ENCODE data around the gene SEC14L5. TPM values are rescaled to one million over a fixed set of nuclear protein-coding genes. Genes with fewer than 3 reads are reported as not detected.

SEC14L5 gene
- total and polyA plus RNA-seq, 10 donors, result 0.06 to 0.94 (median 0.26) TPM; not detected in 1

DNA sequence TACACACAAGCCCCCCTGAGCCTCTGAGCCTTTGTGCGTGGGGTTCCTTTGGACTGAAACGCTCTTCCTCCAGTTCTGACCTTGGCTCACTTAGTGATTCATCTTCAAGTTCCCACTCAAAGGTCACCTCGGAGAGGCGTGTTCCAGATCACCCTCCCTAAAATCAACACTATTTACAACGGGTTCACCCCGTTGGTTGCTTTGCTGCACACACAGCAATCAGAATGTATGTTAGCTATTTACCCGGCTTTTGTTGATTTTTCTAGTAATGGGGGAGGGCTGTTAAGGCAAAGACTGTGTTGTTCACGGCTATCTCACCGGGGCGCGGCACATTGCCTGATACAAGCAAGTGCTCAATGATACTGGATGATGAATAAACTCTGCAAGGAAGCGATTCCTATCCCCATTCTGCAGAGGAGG lies 74.6 kb downstream of the SEC14L5 start:
- WGBS, 5 donors, result 41 to 68% (median 51%) methylated on average over 12 of the region's 12 CpGs
- DNase-seq, result no peak
- no peak for TF ChIP-seq POLR2A (IDR thresholded peaks at IDR 0.05)
- TF ChIP-seq, protein P1, sequence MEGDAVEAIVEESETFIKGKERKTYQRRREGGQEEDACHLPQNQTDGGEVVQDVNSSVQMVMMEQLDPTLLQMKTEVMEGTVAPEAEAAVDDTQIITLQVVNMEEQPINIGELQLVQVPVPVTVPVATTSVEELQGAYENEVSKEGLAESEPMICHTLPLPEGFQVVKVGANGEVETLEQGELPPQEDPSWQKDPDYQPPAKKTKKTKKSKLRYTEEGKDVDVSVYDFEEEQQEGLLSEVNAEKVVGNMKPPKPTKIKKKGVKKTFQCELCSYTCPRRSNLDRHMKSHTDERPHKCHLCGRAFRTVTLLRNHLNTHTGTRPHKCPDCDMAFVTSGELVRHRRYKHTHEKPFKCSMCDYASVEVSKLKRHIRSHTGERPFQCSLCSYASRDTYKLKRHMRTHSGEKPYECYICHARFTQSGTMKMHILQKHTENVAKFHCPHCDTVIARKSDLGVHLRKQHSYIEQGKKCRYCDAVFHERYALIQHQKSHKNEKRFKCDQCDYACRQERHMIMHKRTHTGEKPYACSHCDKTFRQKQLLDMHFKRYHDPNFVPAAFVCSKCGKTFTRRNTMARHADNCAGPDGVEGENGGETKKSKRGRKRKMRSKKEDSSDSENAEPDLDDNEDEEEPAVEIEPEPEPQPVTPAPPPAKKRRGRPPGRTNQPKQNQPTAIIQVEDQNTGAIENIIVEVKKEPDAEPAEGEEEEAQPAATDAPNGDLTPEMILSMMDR (IDR thresholded peaks at IDR 0.05 in 8 of 11, conservative IDR thresholded peaks at IDR 0.05 in 3 of 11), result no peak
- no peak for TF ChIP-seq POLR2AphosphoS5 (IDR thresholded peaks at IDR 0.05)
- peak overlapping the region; percentile 82 to 100 (median 98) for H3K4me3 ChIP-seq
- peaks cover 0 to 39% (median 11%) of the 10 kb centered on the region in 6 donors for H3K36me3 ChIP-seq
- H3K27ac ChIP-seq, result peak overlapping the region in 5 of 8 donors; percentile 73 to 86 (median 82)
- H3K27me3 ChIP-seq (replicated peaks in 1 of 7), result no peaks in the 10 kb centered on the region
- intact Hi-C loops (cut with DNase I; ENCODE audit: low total_unique reads), result no loop called here
- no peaks in the 10 kb centered on the region for H3K9me3 ChIP-seq
- peaks cover 4 to 29% (median 25%) of the 10 kb centered on the region in 6 donors for H3K4me1 ChIP-seq

GRCh38 chr16:5033256-5034166 lies 75.4 kb downstream of the SEC14L5 start, which contains the start of gene NAGPA:
Gene NAGPA (minus strand): TSS chr16:5033935. CDS start chr16:5033914, 21 bp downstream.
- H3K4me3 ChIP-seq, result peak within 1 kb of the TSS; percentile 82 to 100 (median 98)
- TF ChIP-seq, protein P1 (IDR thresholded peaks at IDR 0.05 in 8 of 11, conservative IDR thresholded peaks at IDR 0.05 in 3 of 11), result no peak
- TF ChIP-seq POLR2AphosphoS5 (IDR thresholded peaks at IDR 0.05), result peak; percentile 89 to 90 (median 89)
- peak in 1 of 3 donors; percentile 24 for TF ChIP-seq POLR2A (IDR thresholded peaks at IDR 0.05)
- peak; percentile 96 for DNase-seq
- peaks cover 0 to 32% (median 7%) of the 10 kb centered on the region in 6 donors for H3K36me3 ChIP-seq
- WGBS, 5 donors, result 0 to 1% (median 0%) methylated on average over 41 to 104 of the region's 104 CpGs
- no peaks in the 10 kb centered on the region for H3K9me3 ChIP-seq
- no peaks in the 10 kb centered on the region for H3K27me3 ChIP-seq (replicated peaks in 1 of 7)
- H3K4me1 ChIP-seq, result peaks cover 4 to 29% (median 25%) of the 10 kb centered on the region in 6 donors
- intact Hi-C loops (cut with DNase I; ENCODE audit: low total_unique reads), result no loop called here
- H3K27ac ChIP-seq, result peak within 1 kb of the TSS; percentile 64 to 86 (median 77)

GRCh38 chr16:5034167-5034523 lies 76.0 kb downstream of the SEC14L5 start:
- no peak for DNase-seq
- Histone ChIP-seq H3K9me3 (no peaks in the 10 kb centered on the region), H3K36me3 (peaks cover 0 to 25% (median 3%) of the 10 kb centered on the region in 6 donors), H3K27me3 (replicated peaks in 1 of 7) (no peaks in the 10 kb centered on the region), H3K27ac (peak overlapping the region; percentile 64 to 86 (median 77)), H3K4me1 (peaks cover 4 to 29% (median 25%) of the 10 kb centered on the region in 6 donors), H3K4me3 (peak overlapping the region; percentile 82 to 100 (median 98))
- no peak for TF ChIP-seq POLR2AphosphoS5 (IDR thresholded peaks at IDR 0.05)
- TF ChIP-seq, protein P1 (IDR thresholded peaks at IDR 0.05 in 8 of 11, conservative IDR thresholded peaks at IDR 0.05 in 3 of 11), result no peak
- no peak for TF ChIP-seq POLR2A (IDR thresholded peaks at IDR 0.05)
- 12 to 22% (median 16%) methylated on average over 2 of the region's 2 CpGs for WGBS, 5 donors
- intact Hi-C loops (cut with DNase I; ENCODE audit: low total_unique reads), result no loop called here

GRCh38 chr16:5035909-5036227 lies 77.7 kb downstream of the SEC14L5 start:
- intact Hi-C loops (cut with DNase I; ENCODE audit: low total_unique reads), result no loop called here
- WGBS, 5 donors, result 57 to 88% (median 73%) methylated on average over 1 of the region's 1 CpG
- peak; percentile 6 for DNase-seq

More at GRCh38 chr16:5035909-5036227, 77.7 kb downstream of the SEC14L5 start:
- no peak overlapping the region for H3K4me3 ChIP-seq
- peaks cover 4 to 29% (median 25%) of the 10 kb centered on the region in 6 donors for H3K4me1 ChIP-seq
- no peaks in the 10 kb centered on the region for H3K27me3 ChIP-seq (replicated peaks in 1 of 7)
- H3K36me3 ChIP-seq, result peaks cover 0 to 8% (median 0%) of the 10 kb centered on the region in 6 donors
- TF ChIP-seq POLR2AphosphoS5 (IDR thresholded peaks at IDR 0.05), result no peak
- TF ChIP-seq, protein P1 (IDR thresholded peaks at IDR 0.05 in 8 of 11, conservative IDR thresholded peaks at IDR 0.05 in 3 of 11), result no peak
- TF ChIP-seq POLR2A (IDR thresholded peaks at IDR 0.05), result no peak
- H3K27ac ChIP-seq, result no peak overlapping the region
- no peaks in the 10 kb centered on the region for H3K9me3 ChIP-seq

Measured in spleen (tissue), 11 donors.